Thyroid gland (tissue), 4 donors: ENCODE results near the gene KANSL1L.

Experiments used
- POLR2A ChIP-seq, 2 donors: fragments of 450-650 bp; IDR thresholded peaks; one replicate each; pipeline ENCODE4 v1.6.1; 2017; ENCODE audit warnings: antibody characterized with exemption in 2 of 2, mild to moderate bottlenecking in 2 of 2, moderate library complexity in 1 of 2
- TF ChIP-seq, protein P1 (sequence below), 6 experiments: fragments of 200-600 bp in 3 of 6; fragments of 450-650 bp in 3 of 6; sonication (generic) in 3 of 6; IDR thresholded peaks; one replicate each; pipeline ENCODE4 v1.5.1; 2016 to 2019; ENCODE audit warnings: antibody characterized with exemption in 6 of 6, mild to moderate bottlenecking in 2 of 6, inconsistent platforms in 1 of 6, moderate library complexity in 1 of 6

DNA sequence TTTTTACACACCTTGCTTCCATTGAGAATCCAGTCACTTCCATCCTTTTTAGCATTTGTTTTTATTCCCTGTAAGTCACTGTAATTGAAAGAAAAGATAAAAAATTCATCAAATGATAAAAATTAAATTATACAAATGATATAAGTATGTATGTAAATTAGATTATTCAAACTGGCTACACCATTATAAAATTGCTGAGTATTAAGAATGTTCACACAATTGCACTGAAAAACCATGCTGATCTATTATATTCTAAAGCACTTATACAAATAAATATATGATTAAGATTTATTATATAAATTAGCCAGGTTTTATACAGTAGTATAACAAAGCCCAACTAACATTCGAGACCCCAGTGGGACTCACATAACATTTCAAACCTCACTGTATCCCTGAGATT is 39.0 kb upstream of the KANSL1L start:
- TF ChIP-seq, protein P1, sequence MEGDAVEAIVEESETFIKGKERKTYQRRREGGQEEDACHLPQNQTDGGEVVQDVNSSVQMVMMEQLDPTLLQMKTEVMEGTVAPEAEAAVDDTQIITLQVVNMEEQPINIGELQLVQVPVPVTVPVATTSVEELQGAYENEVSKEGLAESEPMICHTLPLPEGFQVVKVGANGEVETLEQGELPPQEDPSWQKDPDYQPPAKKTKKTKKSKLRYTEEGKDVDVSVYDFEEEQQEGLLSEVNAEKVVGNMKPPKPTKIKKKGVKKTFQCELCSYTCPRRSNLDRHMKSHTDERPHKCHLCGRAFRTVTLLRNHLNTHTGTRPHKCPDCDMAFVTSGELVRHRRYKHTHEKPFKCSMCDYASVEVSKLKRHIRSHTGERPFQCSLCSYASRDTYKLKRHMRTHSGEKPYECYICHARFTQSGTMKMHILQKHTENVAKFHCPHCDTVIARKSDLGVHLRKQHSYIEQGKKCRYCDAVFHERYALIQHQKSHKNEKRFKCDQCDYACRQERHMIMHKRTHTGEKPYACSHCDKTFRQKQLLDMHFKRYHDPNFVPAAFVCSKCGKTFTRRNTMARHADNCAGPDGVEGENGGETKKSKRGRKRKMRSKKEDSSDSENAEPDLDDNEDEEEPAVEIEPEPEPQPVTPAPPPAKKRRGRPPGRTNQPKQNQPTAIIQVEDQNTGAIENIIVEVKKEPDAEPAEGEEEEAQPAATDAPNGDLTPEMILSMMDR (IDR thresholded peaks at IDR 0.05) = no peak
- TF ChIP-seq POLR2A (IDR thresholded peaks at IDR 0.05) = no peak
